Measurements from ENCODE around the gene HSCB. TPM values are rescaled to one million over a fixed set of nuclear protein-coding genes. Genes with fewer than 3 reads are reported as not detected.
"Not testable (repeated sequence)": the region's sequence is repeated elsewhere in the genome, so short reads cannot be mapped to it uniquely, and the experiment has no call there.

HSCB gene
- total RNA-seq, 1 donor from 2014 or later, result 12.0 TPM

GRCh38 chr22:28801845-28802594 lies 60.2 kb downstream of the HSCB start:
- DNase-seq (no peak), ATAC-seq (peak; percentile 1)
- Histone ChIP-seq H3K4me1 (peaks cover 29% of the 10 kb centered on the region), H3K27me3 (no peaks in the 10 kb centered on the region), H3K9me3 (no peaks in the 10 kb centered on the region), H3K36me3 (peaks cover 12% of the 10 kb centered on the region), H3K27ac (peak overlapping the region; percentile 100), H3K4me3 (peak overlapping the region; percentile 90)
- no peak for TF ChIP-seq CTCF (IDR thresholded peaks at IDR 0.05)
- intact Hi-C loops (cut with DNase I), result no loop called here

- no peak for ATAC-seq
- H3K36me3 ChIP-seq, result peaks cover 6% of the 10 kb centered on the region
- H3K4me1 ChIP-seq, result peaks cover 22% of the 10 kb centered on the region
- DNase-seq, result no peak
- no peaks in the 10 kb centered on the region for H3K27me3 ChIP-seq
- H3K4me3 ChIP-seq, result peak overlapping the region; percentile 90
- H3K27ac ChIP-seq, result no peak overlapping the region
- no peak for TF ChIP-seq CTCF (IDR thresholded peaks at IDR 0.05)
- intact Hi-C loops (cut with DNase I), result no loop called here
- H3K9me3 ChIP-seq, result no peaks in the 10 kb centered on the region
Observed at GRCh38 chr22:28802595-28803123, 60.8 kb downstream of the HSCB start.

- H3K27ac ChIP-seq; H3K9me3 ChIP-seq; ATAC-seq; H3K4me3 ChIP-seq; H3K27me3 ChIP-seq; intact Hi-C loops (cut with DNase I); H3K36me3 ChIP-seq; DNase-seq: not testable (repeated sequence)
- peaks cover 21% of the 10 kb centered on the region for H3K4me1 ChIP-seq
Observed at GRCh38 chr22:28805426-28805825, 63.6 kb downstream of the HSCB start.

Other genes with a start within 250 kb of the HSCB start
- gene TTC28, start 62.2 kb upstream of the HSCB start, total RNA-seq, result 48.7 TPM
- 9.2 TPM for gene CHEK2, start 219 bp upstream of the HSCB start, total RNA-seq
- 19.7 TPM for gene CCDC117, start 30.7 kb downstream of the HSCB start, total RNA-seq
- 255 TPM for gene XBP1, start 58.5 kb downstream of the HSCB start, total RNA-seq
- 15.8 TPM for gene ZNRF3, start 141.5 kb downstream of the HSCB start, total RNA-seq